GM19324 (cell line): ENCODE results near the gene MPHOSPH9.

Experiments
- ATAC-seq: cut with Tn5 transposase; IDR thresholded peaks from one replicate; pipeline ENCODE4 v1.9.1; 2021; ENCODE audit warnings: mild to moderate bottlenecking, moderate library complexity; ENCODE audit not compliant: unreplicated experiment, low FRiP score

MPHOSPH9 gene, protein sequence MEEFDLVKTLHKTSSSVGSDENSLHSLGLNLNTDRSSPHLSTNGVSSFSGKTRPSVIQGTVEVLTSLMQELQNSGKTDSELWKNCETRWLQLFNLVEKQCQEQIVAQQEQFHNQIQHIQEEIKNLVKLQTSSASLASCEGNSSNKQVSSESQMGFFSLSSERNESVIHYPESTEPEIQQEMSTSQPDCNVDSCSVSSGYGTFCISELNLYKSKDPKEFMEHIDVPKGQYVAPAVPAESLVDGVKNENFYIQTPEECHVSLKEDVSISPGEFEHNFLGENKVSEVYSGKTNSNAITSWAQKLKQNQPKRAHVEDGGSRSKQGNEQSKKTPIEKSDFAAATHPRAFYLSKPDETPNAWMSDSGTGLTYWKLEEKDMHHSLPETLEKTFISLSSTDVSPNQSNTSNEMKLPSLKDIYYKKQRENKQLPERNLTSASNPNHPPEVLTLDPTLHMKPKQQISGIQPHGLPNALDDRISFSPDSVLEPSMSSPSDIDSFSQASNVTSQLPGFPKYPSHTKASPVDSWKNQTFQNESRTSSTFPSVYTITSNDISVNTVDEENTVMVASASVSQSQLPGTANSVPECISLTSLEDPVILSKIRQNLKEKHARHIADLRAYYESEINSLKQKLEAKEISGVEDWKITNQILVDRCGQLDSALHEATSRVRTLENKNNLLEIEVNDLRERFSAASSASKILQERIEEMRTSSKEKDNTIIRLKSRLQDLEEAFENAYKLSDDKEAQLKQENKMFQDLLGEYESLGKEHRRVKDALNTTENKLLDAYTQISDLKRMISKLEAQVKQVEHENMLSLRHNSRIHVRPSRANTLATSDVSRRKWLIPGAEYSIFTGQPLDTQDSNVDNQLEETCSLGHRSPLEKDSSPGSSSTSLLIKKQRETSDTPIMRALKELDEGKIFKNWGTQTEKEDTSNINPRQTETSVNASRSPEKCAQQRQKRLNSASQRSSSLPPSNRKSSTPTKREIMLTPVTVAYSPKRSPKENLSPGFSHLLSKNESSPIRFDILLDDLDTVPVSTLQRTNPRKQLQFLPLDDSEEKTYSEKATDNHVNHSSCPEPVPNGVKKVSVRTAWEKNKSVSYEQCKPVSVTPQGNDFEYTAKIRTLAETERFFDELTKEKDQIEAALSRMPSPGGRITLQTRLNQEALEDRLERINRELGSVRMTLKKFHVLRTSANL

DNA sequence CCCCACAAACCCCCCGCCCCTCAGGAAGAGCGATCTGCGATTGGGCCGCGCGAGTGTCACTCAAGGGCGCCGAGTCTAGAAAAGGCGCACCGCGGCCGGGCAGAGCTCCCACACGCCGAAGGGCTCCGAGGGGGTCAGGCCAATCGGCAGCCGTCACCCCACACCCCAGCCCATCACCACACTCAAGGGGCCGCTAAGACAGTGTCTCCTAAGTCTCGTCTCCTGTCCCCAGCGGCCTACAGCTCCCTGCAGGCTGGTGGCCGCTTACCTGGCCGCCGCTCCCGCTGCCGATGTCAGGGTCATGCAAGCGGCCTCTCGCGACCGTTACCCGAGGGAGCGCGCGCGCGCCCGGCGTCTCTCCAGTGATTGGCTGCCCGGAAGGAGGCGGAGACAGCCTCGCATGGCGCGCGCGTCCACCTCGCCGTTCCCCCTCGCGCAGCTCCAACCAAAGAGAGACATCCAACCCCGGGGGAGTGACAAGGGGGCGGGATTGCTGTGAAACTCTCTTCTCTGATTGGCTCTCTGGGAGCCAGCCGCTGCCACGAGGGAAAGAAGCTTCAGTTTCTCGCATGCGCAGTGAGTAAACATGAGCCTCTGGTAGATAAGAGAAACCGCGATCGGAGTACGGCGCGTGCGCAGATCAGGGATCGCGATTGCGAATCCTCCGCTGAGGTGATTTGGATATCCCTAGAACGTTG is at the start of gene MPHOSPH9, which contains the start of gene MTRFR:
Gene MPHOSPH9 (minus strand): TSS at position 335 of the 698 bp plus-strand sequence. CDS start 2,777 bp downstream, outside the sequence.
Gene MTRFR (plus strand): TSS at position 630 of the 698 bp plus-strand sequence. CDS start 20,239 bp downstream, outside the sequence.
- peak; percentile 90 for ATAC-seq

DNA sequence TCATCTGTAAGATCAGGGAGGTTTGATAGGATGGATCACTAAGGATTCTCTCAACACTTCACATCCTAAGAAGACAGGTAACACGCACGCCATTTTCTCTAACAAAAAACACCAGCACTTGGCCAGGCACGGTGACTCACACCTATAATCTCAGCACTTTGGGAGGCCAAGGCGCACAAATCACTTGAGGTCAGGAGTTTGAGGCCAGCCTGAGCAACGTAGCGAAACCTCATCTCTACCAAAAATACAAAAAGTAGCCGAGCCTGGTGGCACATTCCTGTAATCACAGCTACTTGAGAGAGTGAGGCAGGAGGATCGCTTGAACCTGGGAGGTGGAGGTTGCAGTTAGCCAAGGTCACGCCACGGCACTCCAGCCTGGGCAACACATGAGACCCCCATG is 49.2 kb upstream of the MPHOSPH9 start:
- no peak for ATAC-seq

DNA sequence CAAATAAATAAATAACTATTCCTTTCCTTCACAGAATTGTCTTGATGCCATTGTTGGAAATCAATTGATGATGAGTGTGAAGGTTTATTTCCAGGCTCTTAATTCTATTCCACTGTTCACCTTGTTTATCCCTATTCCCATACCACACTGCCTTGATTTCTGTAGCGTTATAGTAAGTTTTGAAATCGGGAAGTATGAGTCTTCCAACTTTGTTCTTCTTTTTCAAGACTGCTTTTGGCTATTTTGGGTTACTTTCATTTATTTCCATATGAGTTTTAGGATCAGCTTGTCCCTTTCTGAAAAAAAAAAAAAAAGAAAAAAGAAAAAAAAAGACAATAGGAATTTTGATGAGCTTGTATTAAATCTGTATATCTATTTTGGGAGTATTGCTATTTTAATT is 48.0 kb upstream of the MPHOSPH9 start:
- no peak for ATAC-seq

DNA sequence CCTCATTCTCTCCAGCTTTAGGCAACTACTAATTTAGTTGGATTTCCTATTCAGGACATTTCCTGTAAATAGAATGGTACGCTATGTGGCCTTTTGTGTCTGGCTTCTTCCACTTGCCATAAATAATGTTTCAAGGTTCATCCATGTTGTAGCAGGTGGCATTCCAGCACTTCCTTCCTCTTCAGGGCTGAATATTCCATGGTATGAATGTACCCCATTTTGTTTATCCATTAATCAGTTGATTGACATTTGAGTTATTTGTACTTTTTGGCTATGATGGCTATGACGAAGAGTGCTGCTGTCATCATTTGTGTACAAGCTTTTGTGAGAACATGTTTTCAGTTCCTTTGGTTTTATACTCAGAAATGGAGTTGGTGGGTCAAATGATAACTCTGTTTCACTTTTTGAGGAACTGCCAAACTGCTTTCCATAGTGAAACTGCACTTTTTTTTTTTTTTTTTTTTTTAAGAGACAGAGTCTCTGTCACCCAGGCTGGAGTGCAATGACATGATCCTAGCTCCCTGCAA is 45.2 kb upstream of the MPHOSPH9 start:
- peak; percentile 65 for ATAC-seq

DNA sequence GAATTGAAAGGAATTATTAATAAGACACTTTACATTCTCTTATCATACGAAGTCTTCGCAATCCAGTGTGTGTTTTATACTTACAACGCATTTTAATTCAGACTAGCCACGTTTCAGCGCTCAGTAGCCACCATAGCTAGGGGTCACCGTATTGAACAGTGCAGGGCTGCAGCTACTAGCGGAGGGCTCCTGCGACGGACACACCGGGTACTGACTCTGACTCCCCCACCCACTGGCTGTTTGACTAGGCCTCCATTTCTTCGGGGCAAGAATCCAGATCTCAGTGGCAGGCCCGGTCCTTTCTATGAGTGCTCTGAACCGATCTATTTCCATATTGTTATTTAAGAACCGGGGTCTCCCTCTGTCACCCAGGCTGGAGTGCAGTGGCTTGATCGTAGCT is 40.2 kb upstream of the MPHOSPH9 start:
- no peak for ATAC-seq

DNA sequence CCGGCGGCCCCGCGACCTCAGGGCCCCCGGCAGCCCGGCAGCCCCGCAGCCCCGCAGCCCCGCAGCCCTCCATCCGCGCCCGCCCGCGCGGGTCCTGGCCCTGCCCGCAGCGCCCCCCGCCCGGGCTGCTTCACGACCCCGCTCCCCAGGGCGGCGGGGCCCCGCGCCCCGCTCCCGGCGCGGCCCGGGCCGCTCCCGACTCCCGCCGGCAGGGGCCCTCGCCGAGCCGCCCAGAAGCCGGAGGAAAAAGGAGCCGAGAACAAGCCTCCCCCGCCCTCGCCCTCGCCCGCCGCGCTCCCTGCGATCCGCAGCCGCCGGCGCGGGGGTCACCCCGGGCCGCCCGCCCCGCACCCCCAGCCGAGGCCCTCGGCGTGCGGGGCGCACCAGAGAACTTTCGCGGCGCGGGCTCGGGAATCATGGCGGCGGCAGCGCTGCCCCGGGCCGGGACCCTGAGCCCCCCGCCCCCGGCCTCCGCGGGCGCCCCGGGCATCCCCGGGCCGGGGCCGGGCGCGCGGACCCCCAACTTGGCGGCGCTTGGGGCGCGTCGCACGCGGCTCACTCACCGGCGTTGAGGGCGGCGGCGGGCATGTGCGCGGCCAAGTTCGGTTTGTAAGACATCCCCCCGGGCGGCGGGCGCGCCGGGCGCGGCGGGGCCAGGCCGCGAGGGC is 38.2 kb upstream of the MPHOSPH9 start:
- ATAC-seq, result peak; percentile 69

DNA sequence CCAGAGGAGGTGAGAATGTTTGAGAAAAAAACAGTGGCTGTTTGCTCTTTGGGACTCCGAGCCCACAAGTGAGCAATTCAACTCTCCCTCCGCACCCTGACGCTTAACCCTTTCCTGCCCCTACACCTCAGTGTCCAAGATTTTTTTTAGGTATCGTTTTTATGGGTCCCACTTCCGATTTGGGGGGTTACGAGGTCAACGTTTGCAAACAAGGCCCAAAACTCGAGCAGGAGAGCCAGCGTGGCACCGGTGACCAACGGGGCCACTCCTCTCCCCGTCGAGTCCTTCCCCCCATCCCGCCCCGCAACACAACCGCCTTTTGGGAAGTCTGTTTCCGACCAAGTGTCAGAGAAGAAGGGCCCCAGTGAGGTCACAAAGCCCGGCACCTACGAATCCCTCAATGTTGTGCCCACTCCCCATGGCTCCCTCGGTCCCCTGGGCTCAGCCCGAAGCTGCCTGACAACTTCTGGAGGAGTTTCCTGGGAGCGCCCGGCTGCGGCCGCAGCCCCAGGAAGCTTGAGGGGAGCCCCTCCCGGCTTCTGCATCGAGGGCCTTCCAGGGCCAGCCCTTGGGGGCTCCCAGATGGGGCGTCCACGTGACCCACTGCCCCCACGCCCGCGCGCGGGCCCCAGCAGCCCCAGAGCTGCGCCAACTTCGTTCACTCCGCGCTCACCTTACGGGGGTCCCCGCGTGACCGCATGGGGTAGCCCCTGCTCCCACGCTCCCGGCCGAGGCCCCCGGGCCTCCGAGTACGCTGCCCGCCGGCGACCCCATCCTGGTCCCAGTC is 37.5 kb upstream of the MPHOSPH9 start:
- ATAC-seq, result peak; percentile 14

DNA sequence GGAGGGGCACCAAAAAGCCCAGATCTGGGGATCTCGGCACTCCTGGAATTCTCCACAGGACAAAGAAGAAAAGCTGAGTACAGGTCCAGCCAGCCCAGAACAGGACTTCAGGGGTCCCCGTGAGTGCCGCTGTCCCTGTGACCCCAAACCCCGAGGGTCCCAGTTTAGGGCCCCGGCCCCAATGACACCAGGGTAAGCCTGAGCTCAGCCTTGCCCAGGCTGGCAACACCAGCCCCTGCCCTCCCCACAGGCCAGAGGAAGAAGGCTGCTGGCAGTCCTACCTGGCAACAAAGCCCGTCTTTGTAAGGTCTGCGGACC is 36.9 kb upstream of the MPHOSPH9 start:
- ATAC-seq, result no peak

DNA sequence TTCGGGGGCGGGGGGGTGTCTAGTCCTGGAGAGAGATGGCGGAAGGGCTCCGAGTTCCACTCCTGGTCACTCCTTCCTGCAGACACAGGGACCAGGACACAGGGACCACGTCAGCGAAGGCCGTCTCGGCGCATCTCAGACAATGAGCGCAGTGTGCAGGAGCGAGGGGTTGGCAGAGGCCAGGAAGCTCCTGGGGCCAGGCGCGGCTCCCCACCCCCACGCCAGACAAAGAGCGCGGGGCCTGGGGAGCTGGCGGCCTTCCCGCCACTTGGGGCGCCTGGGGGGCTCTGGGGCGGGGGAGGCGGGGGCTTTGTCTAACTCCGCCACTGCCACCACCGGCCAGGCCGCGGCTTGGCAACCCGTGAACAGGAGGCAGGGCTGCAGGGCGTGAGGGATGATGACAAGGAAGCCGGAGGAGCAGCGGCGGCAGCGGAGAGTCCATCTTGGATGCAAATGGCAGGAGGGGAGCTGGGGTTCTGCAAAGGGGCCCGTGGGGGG is 36.5 kb upstream of the MPHOSPH9 start:
- no peak for ATAC-seq

DNA sequence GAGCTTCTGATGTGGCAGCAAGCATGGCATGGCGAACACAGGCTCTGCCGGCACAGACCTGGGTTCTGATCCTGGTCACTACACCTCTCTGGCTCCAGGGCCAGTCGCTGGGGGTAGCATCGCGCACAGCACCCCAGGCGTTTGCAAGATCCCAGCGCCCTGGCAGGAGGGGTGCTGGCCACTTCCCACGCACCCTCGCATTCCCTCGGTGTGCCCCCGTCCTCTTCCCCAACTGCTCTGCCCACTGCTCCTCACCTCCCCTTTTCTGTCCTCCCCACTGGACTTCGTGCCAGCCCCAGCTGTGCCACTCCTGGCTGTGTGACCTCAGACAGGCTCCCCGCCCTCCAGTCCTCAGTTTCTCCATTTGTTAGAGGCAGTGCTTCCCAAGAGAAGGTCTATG is 35.9 kb upstream of the MPHOSPH9 start:
- ATAC-seq, result no peak

DNA sequence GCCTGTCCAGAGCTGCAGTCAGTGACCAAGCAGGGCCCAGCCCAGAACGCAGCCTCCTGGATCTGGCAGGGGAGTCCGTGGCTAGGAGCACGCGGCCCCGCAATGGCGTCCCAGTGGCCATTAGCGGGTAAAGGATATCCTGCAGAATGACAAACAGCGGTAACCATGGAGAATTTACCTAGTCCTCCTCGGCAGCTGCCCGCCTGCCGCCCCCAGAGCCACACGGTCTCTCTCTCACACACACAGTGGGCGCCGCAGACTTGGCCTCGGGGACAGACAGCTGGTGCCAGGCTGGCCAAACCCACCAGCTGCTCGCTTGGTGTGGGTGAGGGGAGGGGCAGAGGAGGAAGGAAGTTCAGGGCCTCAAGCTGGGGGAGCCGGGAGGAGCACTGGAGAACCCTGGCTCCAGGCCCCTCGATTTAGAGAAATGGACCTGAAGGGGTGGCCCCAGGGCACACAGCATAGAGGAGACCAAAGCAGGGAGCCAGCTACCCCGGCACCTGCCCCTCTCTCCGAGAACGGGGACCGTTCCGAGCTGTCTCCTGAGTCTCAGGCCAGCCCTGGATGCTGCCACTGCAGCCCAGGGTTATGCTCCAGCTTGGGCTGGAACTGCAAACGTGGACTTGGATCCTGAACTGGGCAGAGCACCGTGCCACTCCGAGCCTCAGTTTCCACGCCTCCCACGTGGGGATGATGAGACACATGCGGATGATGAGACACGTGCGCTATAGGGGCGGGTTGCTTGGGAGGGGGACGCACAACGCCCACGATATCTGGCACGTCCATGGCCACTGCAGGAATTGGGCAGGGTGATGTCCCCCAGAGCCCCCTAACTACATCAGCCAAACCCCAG is 35.3 kb upstream of the MPHOSPH9 start:
- ATAC-seq, result no peak

DNA sequence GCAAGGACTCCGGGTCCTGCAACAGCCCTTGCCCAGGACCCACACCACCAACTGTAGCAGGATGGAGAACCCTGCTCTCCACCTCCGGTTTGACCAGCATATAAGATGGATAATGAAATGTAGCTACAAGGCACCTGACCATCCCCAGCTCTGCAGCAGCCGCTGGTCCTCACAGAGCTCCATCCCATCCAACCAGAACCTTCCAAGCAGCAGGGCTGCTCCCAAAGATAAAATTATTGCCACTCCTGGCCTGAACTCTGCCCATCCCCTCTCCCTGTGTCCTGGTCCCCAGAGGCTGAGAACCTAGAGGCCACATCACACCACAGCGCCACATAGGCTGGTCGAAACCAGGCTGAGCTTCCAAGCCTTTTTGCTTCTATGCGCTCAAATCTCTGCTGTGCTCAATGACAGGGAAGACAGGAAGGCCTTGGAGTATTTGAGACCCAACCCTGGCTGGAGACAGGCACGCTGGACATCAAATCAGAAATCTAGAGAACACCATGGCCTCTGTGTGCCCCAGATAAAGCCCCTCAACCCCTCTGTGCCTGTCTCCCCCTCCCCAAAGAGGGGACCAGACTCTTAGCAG is 34.5 kb upstream of the MPHOSPH9 start:
- no peak for ATAC-seq

DNA sequence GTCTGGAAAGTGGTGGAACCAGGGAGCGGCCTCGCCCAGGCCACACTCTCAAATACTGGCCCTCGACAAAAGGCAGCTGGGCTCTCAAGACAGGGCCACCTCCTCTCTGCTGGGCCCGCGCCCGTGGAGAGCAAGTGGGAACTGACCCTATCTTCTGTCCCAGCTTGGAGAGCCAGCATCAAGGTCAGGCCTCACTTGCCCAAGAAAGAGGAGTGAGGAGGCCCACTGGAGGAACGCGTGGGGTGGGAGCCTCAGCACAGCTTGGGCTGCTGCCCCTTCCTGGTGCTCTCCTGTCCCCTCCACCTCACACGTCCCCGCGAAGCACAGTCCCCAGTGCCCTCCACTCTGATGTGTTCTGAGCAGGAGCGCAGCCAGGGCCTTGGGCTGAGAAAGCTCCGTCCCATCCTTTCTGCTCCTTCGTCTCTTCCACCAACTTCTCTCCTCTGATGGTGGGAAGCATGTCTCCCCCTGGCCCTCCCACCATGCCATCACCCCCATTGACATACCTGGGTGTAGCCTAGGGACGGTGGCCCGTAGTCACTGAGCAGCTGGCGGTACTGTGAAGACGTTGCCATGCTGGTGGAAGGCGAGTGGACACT is 33.8 kb upstream of the MPHOSPH9 start:
- no peak for ATAC-seq

DNA sequence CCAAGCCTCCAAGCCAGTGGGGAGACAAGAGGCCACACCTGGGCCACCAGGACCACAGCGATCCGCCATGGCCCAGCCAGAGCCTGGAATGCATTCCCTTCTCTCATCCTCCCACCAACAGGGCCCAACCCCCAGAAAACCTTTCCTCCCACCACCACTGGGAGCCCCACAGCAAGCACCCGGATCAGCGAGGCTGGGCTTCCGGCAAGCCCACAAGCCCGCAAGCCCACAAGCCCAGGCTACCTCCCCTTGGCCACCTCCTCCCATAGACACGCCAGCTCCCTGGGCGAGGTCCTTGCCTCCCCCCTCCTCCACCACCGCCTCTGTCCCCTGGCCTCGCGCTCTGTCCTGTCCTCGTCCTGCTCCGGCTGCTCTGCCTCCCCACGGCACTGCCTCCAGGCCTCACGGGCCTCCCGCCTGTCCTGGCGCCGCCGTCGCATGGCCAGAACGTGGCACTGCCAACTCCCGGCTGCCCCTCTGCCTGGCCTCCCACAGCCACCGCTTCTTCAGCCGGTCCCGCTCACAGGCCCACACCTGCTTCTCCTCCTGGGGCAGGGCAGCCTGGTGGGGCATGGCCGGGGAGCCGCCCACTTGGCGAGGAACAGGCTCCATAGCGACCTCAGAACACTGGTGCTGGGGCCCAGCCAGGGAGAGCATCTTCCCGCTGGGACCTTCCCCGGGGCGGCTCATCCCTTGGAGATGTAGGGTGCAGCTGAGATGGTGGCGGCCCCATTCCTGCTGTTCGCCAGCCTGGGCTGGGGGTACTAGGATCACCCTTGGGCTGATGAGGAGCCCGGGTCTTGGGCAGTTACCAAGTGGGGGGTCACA is 33.1 kb upstream of the MPHOSPH9 start:
- ATAC-seq, result no peak

DNA sequence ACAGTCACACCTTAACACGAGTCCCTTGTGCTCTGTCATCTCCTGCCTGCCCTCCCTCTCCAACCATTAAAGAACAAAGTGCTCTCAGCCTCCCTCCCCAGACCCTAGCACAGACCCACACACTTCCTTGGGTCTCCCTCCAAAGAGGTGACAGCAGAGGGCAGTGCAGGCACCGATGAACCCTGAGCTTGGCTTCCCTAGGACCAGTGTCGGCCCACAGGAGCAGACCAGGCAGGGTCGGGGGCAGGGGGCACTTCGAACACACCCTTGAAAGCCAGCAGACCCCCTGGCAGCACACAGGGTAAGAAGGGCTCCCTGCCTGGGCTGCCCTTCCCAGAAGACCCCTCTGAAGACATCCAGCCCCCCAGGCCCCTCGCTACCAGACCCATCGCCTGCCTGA is 31.7 kb upstream of the MPHOSPH9 start:
- ATAC-seq, result no peak

DNA sequence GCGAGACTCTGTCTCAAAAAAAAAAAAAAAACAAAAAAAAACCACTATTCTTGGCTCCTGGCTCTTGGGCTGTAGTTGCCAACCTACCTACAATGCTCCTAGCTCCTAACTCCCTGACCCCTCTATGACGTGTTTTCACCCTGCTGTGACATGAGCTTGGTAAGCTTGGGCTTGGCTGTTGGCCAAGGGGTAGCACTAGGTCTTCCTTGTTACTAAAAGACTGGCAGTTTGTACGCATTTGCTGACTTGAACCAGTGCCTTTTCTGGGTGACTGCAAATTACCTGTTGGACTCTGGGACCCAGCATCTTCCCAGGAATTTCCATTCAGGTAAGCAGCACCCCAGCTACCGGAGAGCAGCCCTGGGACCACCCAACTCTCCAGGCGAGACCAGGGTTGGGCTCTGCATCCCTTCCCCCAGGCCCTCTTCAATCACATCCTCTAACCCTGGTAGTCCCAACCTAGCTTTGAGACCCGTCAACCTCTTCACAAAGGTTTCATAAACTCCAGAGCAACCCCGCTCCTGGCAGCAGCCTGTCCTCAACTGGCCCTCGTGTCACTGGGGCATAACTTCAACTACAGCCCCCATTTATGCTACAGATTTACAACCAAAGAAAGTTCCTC is 30.4 kb upstream of the MPHOSPH9 start:
- no peak for ATAC-seq
